ENCODE results near the gene G0S2. TPM values are rescaled to one million over a fixed set of nuclear protein-coding genes. Genes with fewer than 3 reads are reported as not detected.

The G0S2 gene
- total RNA-seq, 1 experiment from 2014 or later: 0.35 TPM

DNA sequence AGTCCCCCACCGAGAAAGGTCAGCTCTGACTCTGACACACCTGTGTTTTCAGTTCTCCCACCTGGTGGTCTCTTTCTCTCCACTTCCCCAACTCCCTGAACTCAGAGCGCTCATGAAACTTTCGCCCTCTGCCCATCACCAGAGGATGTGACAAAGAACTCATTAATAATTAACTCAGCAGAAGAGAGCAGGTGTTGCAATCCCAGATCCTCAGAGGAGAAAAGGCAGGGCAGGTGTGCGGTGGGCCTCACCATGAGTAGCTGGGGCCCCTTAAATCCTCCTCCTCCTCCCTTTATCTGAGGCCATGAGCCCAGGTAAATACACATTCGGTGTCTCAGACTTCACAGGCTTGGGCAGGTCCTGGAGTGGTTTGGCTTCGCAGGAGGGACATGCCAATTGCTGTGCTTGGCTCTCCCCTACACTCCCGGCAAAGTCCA, 21.3 kb upstream of the G0S2 start:
- Histone ChIP-seq H4K8ac (replicated peaks; ENCODE audit: insufficient read length, low read depth, low read length) (no peak overlapping the region), H4K91ac (ENCODE audit: insufficient read length, low read depth, low read length) (no peak overlapping the region), H3K14ac (ENCODE audit: insufficient read depth, low read length) (no peak overlapping the region), H3K18ac (ENCODE audit: insufficient read length, low read depth, low read length) (no peak overlapping the region), H3T11ph (ENCODE audit: low read length) (no peak overlapping the region), H3K9ac (ENCODE audit: extremely low read depth, insufficient read length, low read length) (no peak overlapping the region), H3K4ac (ENCODE audit: low read depth, low read length) (no peak overlapping the region), H3K79me2 (ENCODE audit: insufficient read depth, low read length) (no peaks in the 10 kb centered on the region), H3K23ac (ENCODE audit: insufficient read length, low read depth, low read length) (no peak overlapping the region), H2BK120ac (ENCODE audit: low read depth, low read length, poor library complexity, severe bottlenecking) (no peak overlapping the region), H3K27me3 (ENCODE audit: insufficient read depth, low read length) (no peaks in the 10 kb centered on the region), H3K4me1 (ENCODE audit: insufficient read depth, low read length) (no peaks in the 10 kb centered on the region), H3K4me2 (ENCODE audit: insufficient read depth, insufficient read length, low read length) (no peak overlapping the region), H4K5ac (ENCODE audit: insufficient read length, low read depth, low read length) (no peak overlapping the region), H2AK5ac (ENCODE audit: insufficient read length, low read length) (no peak overlapping the region), H2BK15ac (ENCODE audit: low read depth, low read length) (no peak overlapping the region), H4K20me1 (ENCODE audit: control insufficient read depth, insufficient read depth, insufficient read length) (no peaks in the 10 kb centered on the region), H3K27ac (ENCODE audit: insufficient read length, low read depth, low read length) (no peak overlapping the region), H2BK5ac (ENCODE audit: insufficient read length, low read length) (no peak overlapping the region), H2BK12ac (ENCODE audit: insufficient read length, low read depth, low read length) (no peak overlapping the region), H2AFZ (ENCODE audit: low read length) (no peak overlapping the region), H3K56ac (ENCODE audit: insufficient read length, low read depth, low read length) (no peak overlapping the region), H3K23me2 (ENCODE audit: insufficient read length, low read depth, low read length, poor library complexity, severe bottlenecking) (no peaks in the 10 kb centered on the region), H3K79me1 (ENCODE audit: insufficient read depth, low read depth, low read length, poor library complexity, severe bottlenecking) (no peaks in the 10 kb centered on the region), H3K9me3 (ENCODE audit: control insufficient read depth, low read depth, low read length) (no peaks in the 10 kb centered on the region), H2BK20ac (ENCODE audit: low read depth, low read length, poor library complexity, severe bottlenecking) (no peak overlapping the region)
- TF ChIP-seq, protein P1, sequence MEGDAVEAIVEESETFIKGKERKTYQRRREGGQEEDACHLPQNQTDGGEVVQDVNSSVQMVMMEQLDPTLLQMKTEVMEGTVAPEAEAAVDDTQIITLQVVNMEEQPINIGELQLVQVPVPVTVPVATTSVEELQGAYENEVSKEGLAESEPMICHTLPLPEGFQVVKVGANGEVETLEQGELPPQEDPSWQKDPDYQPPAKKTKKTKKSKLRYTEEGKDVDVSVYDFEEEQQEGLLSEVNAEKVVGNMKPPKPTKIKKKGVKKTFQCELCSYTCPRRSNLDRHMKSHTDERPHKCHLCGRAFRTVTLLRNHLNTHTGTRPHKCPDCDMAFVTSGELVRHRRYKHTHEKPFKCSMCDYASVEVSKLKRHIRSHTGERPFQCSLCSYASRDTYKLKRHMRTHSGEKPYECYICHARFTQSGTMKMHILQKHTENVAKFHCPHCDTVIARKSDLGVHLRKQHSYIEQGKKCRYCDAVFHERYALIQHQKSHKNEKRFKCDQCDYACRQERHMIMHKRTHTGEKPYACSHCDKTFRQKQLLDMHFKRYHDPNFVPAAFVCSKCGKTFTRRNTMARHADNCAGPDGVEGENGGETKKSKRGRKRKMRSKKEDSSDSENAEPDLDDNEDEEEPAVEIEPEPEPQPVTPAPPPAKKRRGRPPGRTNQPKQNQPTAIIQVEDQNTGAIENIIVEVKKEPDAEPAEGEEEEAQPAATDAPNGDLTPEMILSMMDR (conservative IDR thresholded peaks at IDR 0.05): no peak
- Mint-ChIP-seq H3K4me3 (no peak overlapping the region), H3K36me3 (ENCODE audit: insufficient read depth in 1 of 3, low read depth in 3 of 3) (no peaks in the 10 kb centered on the region), H3K4me1 (peaks cover 25 to 32% of the 10 kb centered on the region in 2 experiments), H3K27me3 (ENCODE audit: low read depth) (peaks cover 5% of the 10 kb centered on the region), H3K27ac (no peak overlapping the region; a peak in 1 of 7 replicates), H3K9me3 (no peaks in the 10 kb centered on the region)
- WGBS (ENCODE audit: extremely low coverage, insufficient read length, low lambda C conversion rate): no CpG with 5 or more reads among the region's 7 CpGs
- DNase-seq: no peak
